NCI-H1436 (cell line): ENCODE measurements around the gene DCLRE1A.

Experiments used
- DNase-seq: peaks from one replicate; lab custom pipeline; 2025; lab: John Stamatoyannopoulos, UW

The DCLRE1A gene

GRCh38 chr10:113854013-113854760 lies at the start of gene DCLRE1A, which contains the start of gene NHLRC2:
DCLRE1A (minus strand) TSS chr10:113854082; CDS start chr10:113853182, 900 bp downstream.
NHLRC2 (plus strand) TSS chr10:113854661; CDS start chr10:113854873, 212 bp downstream.
- peak; percentile 83 for DNase-seq

GRCh38 chr10:113899952-113900598 lies 46.2 kb upstream of the DCLRE1A start:
- no peak for DNase-seq

- DNase-seq: no peak
These were observed 44.1 kb upstream of the DCLRE1A start for GRCh38 chr10:113897693-113898618.

GRCh38 chr10:113895018-113895417 lies 41.1 kb upstream of the DCLRE1A start:
- DNase-seq: no peak

- DNase-seq: no peak
These were observed 40.7 kb upstream of the DCLRE1A start for GRCh38 chr10:113894581-113894980.

GRCh38 chr10:113893570-113893969 lies 39.7 kb upstream of the DCLRE1A start:
- DNase-seq: no peak

- DNase-seq: no peak
These were observed 37.6 kb upstream of the DCLRE1A start for GRCh38 chr10:113891476-113891875.

- DNase-seq: no peak
These were observed 36.9 kb upstream of the DCLRE1A start for GRCh38 chr10:113890769-113891168.

GRCh38 chr10:113889911-113890310 lies 36.0 kb upstream of the DCLRE1A start:
- DNase-seq: no peak

- no peak for DNase-seq
These were observed 28.4 kb upstream of the DCLRE1A start for GRCh38 chr10:113882240-113882639.

- DNase-seq: no peak
These were observed 26.4 kb upstream of the DCLRE1A start for GRCh38 chr10:113880236-113880635.

- DNase-seq: no peak
These were observed 25.8 kb upstream of the DCLRE1A start for GRCh38 chr10:113879691-113880090.

- no peak for DNase-seq
These were observed 22.6 kb upstream of the DCLRE1A start for GRCh38 chr10:113876461-113876860.

- no peak for DNase-seq
These were observed 21.3 kb upstream of the DCLRE1A start for GRCh38 chr10:113875212-113875611.

GRCh38 chr10:113872139-113873030 lies 18.5 kb upstream of the DCLRE1A start:
- DNase-seq: no peak

- DNase-seq: no peak
These were observed 15.9 kb upstream of the DCLRE1A start for GRCh38 chr10:113869789-113870188.

- no peak for DNase-seq
These were observed 14.0 kb upstream of the DCLRE1A start for GRCh38 chr10:113867904-113868303.

GRCh38 chr10:113866551-113867394 lies 12.9 kb upstream of the DCLRE1A start:
- DNase-seq: no peak

GRCh38 chr10:113865901-113866300 lies 12.0 kb upstream of the DCLRE1A start:
- DNase-seq: no peak

- no peak for DNase-seq
These were observed 5.4 kb upstream of the DCLRE1A start for GRCh38 chr10:113859261-113859660.
